Measurements from ENCODE around the gene TXNDC16. TPM values are rescaled to one million over a fixed set of nuclear protein-coding genes. Genes with fewer than 3 reads are reported as not detected.

The TXNDC16 gene
- total RNA-seq, 2 donors from 2014 or later: 4.0 to 6.7 TPM

- Mint-ChIP-seq H3K27ac (no peak overlapping the region), H3K36me3 (ENCODE audit: insufficient read depth in 2 of 2) (peaks cover 5 to 22% of the 10 kb centered on the region in 2 donors), H3K9me3 (no peaks in the 10 kb centered on the region), H3K27me3 (ENCODE audit: low read depth) (no peaks in the 10 kb centered on the region), H3K4me1 (ENCODE audit: low read depth) (peaks cover 15% of the 10 kb centered on the region), H3K4me3 (no peak overlapping the region)
- no peak for ATAC-seq (replicated peaks in 1 of 2)
- DNase-seq: no peak
These were observed 90.6 kb downstream of the TXNDC16 start for GRCh38 chr14:52461721-52462120.

GRCh38 chr14:52458721-52459085, 93.6 kb downstream of the TXNDC16 start:
- Mint-ChIP-seq H3K27ac (no peak overlapping the region), H3K9me3 (no peaks in the 10 kb centered on the region), H3K4me3 (no peak overlapping the region), H3K36me3 (ENCODE audit: insufficient read depth in 2 of 2) (peaks cover 5 to 22% of the 10 kb centered on the region in 2 donors), H3K4me1 (ENCODE audit: low read depth) (peaks cover 10% of the 10 kb centered on the region), H3K27me3 (ENCODE audit: low read depth) (no peaks in the 10 kb centered on the region)
- ATAC-seq (replicated peaks in 1 of 2) (no peak), DNase-seq (no peak)

- H3K9me3 Mint-ChIP-seq: no peaks in the 10 kb centered on the region
- peaks cover 10% of the 10 kb centered on the region for H3K4me1 Mint-ChIP-seq (ENCODE audit: low read depth)
- peaks cover 7 to 24% of the 10 kb centered on the region in 2 donors for H3K36me3 Mint-ChIP-seq (ENCODE audit: insufficient read depth in 2 of 2)
- no peak for ATAC-seq (replicated peaks in 1 of 2)
- no peak for DNase-seq
- no peaks in the 10 kb centered on the region for H3K27me3 Mint-ChIP-seq (ENCODE audit: low read depth)
- H3K27ac Mint-ChIP-seq: no peak overlapping the region
- no peak overlapping the region for H3K4me3 Mint-ChIP-seq
These were observed 94.9 kb downstream of the TXNDC16 start for GRCh38 chr14:52457411-52457810.

GRCh38 chr14:52455291-52456088, 96.8 kb downstream of the TXNDC16 start:
- no peak for DNase-seq
- peak; percentile 31 to 74 for ATAC-seq (replicated peaks in 1 of 2)
- Mint-ChIP-seq H3K27ac (no peak overlapping the region), H3K27me3 (ENCODE audit: low read depth) (no peaks in the 10 kb centered on the region), H3K4me3 (no peak overlapping the region), H3K4me1 (ENCODE audit: low read depth) (peaks cover 10% of the 10 kb centered on the region), H3K9me3 (no peaks in the 10 kb centered on the region), H3K36me3 (ENCODE audit: insufficient read depth in 2 of 2) (peaks cover 7 to 19% of the 10 kb centered on the region in 2 donors)

- no peaks in the 10 kb centered on the region for H3K4me1 Mint-ChIP-seq (ENCODE audit: low read depth)
- ATAC-seq (replicated peaks in 1 of 2): no peak
- H3K36me3 Mint-ChIP-seq (ENCODE audit: insufficient read depth in 2 of 2): peaks cover 13 to 22% of the 10 kb centered on the region in 2 donors
- H3K27me3 Mint-ChIP-seq (ENCODE audit: low read depth): no peaks in the 10 kb centered on the region
- H3K27ac Mint-ChIP-seq: no peak overlapping the region
- peaks cover 5 to 8% of the 10 kb centered on the region in 2 donors for H3K9me3 Mint-ChIP-seq
- no peak overlapping the region for H3K4me3 Mint-ChIP-seq
- no peak for DNase-seq
These were observed 105.1 kb downstream of the TXNDC16 start for GRCh38 chr14:52447236-52447635.

GRCh38 chr14:52446355-52446754, 106.0 kb downstream of the TXNDC16 start:
- Mint-ChIP-seq H3K36me3 (ENCODE audit: insufficient read depth in 2 of 2) (peaks cover 13 to 22% of the 10 kb centered on the region in 2 donors), H3K27ac (no peak overlapping the region), H3K4me3 (no peak overlapping the region), H3K4me1 (ENCODE audit: low read depth) (no peaks in the 10 kb centered on the region), H3K9me3 (peaks cover 5 to 8% of the 10 kb centered on the region in 2 donors), H3K27me3 (ENCODE audit: low read depth) (no peaks in the 10 kb centered on the region)
- no peak for ATAC-seq (replicated peaks in 1 of 2)
- no peak for DNase-seq

- H3K4me3 Mint-ChIP-seq: no peak overlapping the region
- H3K27me3 Mint-ChIP-seq (ENCODE audit: low read depth): no peaks in the 10 kb centered on the region
- no peak for DNase-seq
- peaks cover 7 to 10% of the 10 kb centered on the region in 2 donors for H3K36me3 Mint-ChIP-seq (ENCODE audit: insufficient read depth in 2 of 2)
- peaks cover 0 to 1% of the 10 kb centered on the region in 2 donors for H3K9me3 Mint-ChIP-seq
- ATAC-seq (replicated peaks in 1 of 2): no peak
- no peaks in the 10 kb centered on the region for H3K4me1 Mint-ChIP-seq (ENCODE audit: low read depth)
- H3K27ac Mint-ChIP-seq: no peak overlapping the region
These were observed 108.8 kb downstream of the TXNDC16 start for GRCh38 chr14:52443506-52443905.

GRCh38 chr14:52442602-52443001, 109.7 kb downstream of the TXNDC16 start:
- no peak overlapping the region for H3K27ac Mint-ChIP-seq
- no peak overlapping the region for H3K4me3 Mint-ChIP-seq
- peaks cover 0 to 1% of the 10 kb centered on the region in 2 donors for H3K9me3 Mint-ChIP-seq
- ATAC-seq (replicated peaks in 1 of 2) (no peak), DNase-seq (no peak)
- peaks cover 3% of the 10 kb centered on the region in 2 donors for H3K36me3 Mint-ChIP-seq (ENCODE audit: insufficient read depth in 2 of 2)
- H3K27me3 Mint-ChIP-seq (ENCODE audit: low read depth): no peaks in the 10 kb centered on the region
- no peaks in the 10 kb centered on the region for H3K4me1 Mint-ChIP-seq (ENCODE audit: low read depth)

- Mint-ChIP-seq H3K36me3 (ENCODE audit: insufficient read depth in 2 of 2) (no peaks in the 10 kb centered on the region), H3K27me3 (ENCODE audit: low read depth) (no peaks in the 10 kb centered on the region), H3K4me3 (no peak overlapping the region), H3K27ac (no peak overlapping the region), H3K9me3 (no peaks in the 10 kb centered on the region), H3K4me1 (ENCODE audit: low read depth) (no peaks in the 10 kb centered on the region)
- DNase-seq (no peak), ATAC-seq (replicated peaks in 1 of 2) (no peak)
These were observed 110.1 kb downstream of the TXNDC16 start for GRCh38 chr14:52442166-52442565.

- ATAC-seq (replicated peaks in 1 of 2) (no peak), DNase-seq (no peak)
- Mint-ChIP-seq H3K9me3 (no peaks in the 10 kb centered on the region), H3K4me1 (ENCODE audit: low read depth) (no peaks in the 10 kb centered on the region), H3K36me3 (ENCODE audit: insufficient read depth in 2 of 2) (peaks cover 0 to 1% of the 10 kb centered on the region in 2 donors), H3K27ac (no peak overlapping the region), H3K27me3 (ENCODE audit: low read depth) (no peaks in the 10 kb centered on the region), H3K4me3 (no peak overlapping the region)
These were observed 112.8 kb downstream of the TXNDC16 start for GRCh38 chr14:52439476-52439875.

- Mint-ChIP-seq H3K9me3 (no peaks in the 10 kb centered on the region), H3K36me3 (ENCODE audit: insufficient read depth in 2 of 2) (peaks cover 0 to 1% of the 10 kb centered on the region in 2 donors), H3K27ac (no peak overlapping the region), H3K4me3 (no peak overlapping the region), H3K4me1 (ENCODE audit: low read depth) (no peaks in the 10 kb centered on the region), H3K27me3 (ENCODE audit: low read depth) (no peaks in the 10 kb centered on the region)
- no peak for ATAC-seq (replicated peaks in 1 of 2)
- no peak for DNase-seq
These were observed 117.3 kb downstream of the TXNDC16 start for GRCh38 chr14:52434955-52435354.

GRCh38 chr14:52430474-52430873, 121.8 kb downstream of the TXNDC16 start:
- Mint-ChIP-seq H3K4me3 (no peak overlapping the region), H3K27ac (no peak overlapping the region), H3K36me3 (ENCODE audit: insufficient read depth in 2 of 2) (peaks cover 0 to 1% of the 10 kb centered on the region in 2 donors), H3K4me1 (ENCODE audit: low read depth) (peaks cover 13% of the 10 kb centered on the region), H3K9me3 (no peaks in the 10 kb centered on the region), H3K27me3 (ENCODE audit: low read depth) (no peaks in the 10 kb centered on the region)
- ATAC-seq (replicated peaks in 1 of 2) (no peak), DNase-seq (no peak)

GRCh38 chr14:52429451-52429850, 122.9 kb downstream of the TXNDC16 start:
- Mint-ChIP-seq H3K27ac (no peak overlapping the region), H3K27me3 (ENCODE audit: low read depth) (no peaks in the 10 kb centered on the region), H3K4me1 (ENCODE audit: low read depth) (peaks cover 13% of the 10 kb centered on the region), H3K36me3 (ENCODE audit: insufficient read depth in 2 of 2) (no peaks in the 10 kb centered on the region), H3K9me3 (no peaks in the 10 kb centered on the region), H3K4me3 (no peak overlapping the region)
- ATAC-seq (replicated peaks in 1 of 2) (no peak), DNase-seq (no peak)

GRCh38 chr14:52427460-52427859, 124.8 kb downstream of the TXNDC16 start:
- ATAC-seq (replicated peaks in 1 of 2) (no peak), DNase-seq (no peak)
- peaks cover 13% of the 10 kb centered on the region for H3K4me1 Mint-ChIP-seq (ENCODE audit: low read depth)
- H3K36me3 Mint-ChIP-seq (ENCODE audit: insufficient read depth in 2 of 2): no peaks in the 10 kb centered on the region
- H3K9me3 Mint-ChIP-seq: no peaks in the 10 kb centered on the region
- no peaks in the 10 kb centered on the region for H3K27me3 Mint-ChIP-seq (ENCODE audit: low read depth)
- H3K4me3 Mint-ChIP-seq: no peak overlapping the region
- no peak overlapping the region for H3K27ac Mint-ChIP-seq

All from activated T-cell treated with anti-CD3 and anti-CD28 coated beads, Interleukin-2, amount 50 U/mL, for 72 hours (primary cell).